Small intestine (tissue), 7 donors: ENCODE measurements around the gene NUDT21. TPM values are rescaled to one million over a fixed set of nuclear protein-coding genes. Genes with fewer than 3 reads are reported as not detected.
"Not testable (repeated sequence)": the region's sequence is repeated elsewhere in the genome, so short reads cannot be mapped to it uniquely, and the experiment has no call there.

Source experiments
- DNase-seq, 2 donors: peaks; one replicate each; pipeline versions ENCODE4 v3.0.0 to v3.0.0-alpha.2; 2013
- FAIRE-seq: peaks from 2 replicates; lab custom pipeline; 2012; peaks lifted over from hg19 to GRCh38; lab: Jason Lieb, UNC
- H3K27ac ChIP-seq, 3 donors: one replicate each; pipeline ENCODE4 v1.5.1; 2013; ENCODE audit warnings: low read length in 2 of 3, mild to moderate bottlenecking in 2 of 3, control low read depth in 1 of 3, inconsistent platforms in 1 of 3, low read depth in 1 of 3, moderate library complexity in 1 of 3
- H3K27me3 ChIP-seq, 3 donors: one replicate each; pipeline ENCODE4 v1.6.1; 2013; ENCODE audit warnings: low read length in 3 of 3, inconsistent platforms in 1 of 3; ENCODE audit not compliant: control insufficient read depth in 3 of 3, insufficient read depth in 3 of 3
- H3K36me3 ChIP-seq, 3 donors: one replicate each; pipeline ENCODE4 v1.6.1; 2013; ENCODE audit warnings: low read length in 3 of 3, inconsistent platforms in 1 of 3, low read depth in 1 of 3, mild to moderate bottlenecking in 1 of 3, moderate library complexity in 1 of 3; ENCODE audit not compliant: control insufficient read depth in 3 of 3, insufficient read depth in 2 of 3
- H3K4me1 ChIP-seq, 3 donors: one replicate each; pipeline ENCODE4 v1.6.1; 2013; ENCODE audit warnings: low read length in 2 of 3, inconsistent platforms in 1 of 3, low read depth in 1 of 3, mild to moderate bottlenecking in 1 of 3, moderate library complexity in 1 of 3; ENCODE audit not compliant: control insufficient read depth in 3 of 3, insufficient read depth in 2 of 3
- H3K4me3 ChIP-seq, 3 donors: one replicate each; pipeline ENCODE4 v1.5.1; 2013; ENCODE audit warnings: low read length in 3 of 3, control low read depth in 1 of 3, inconsistent platforms in 1 of 3, low read depth in 1 of 3, mild to moderate bottlenecking in 1 of 3, moderate library complexity in 1 of 3
- H3K9me3 ChIP-seq, 2 donors: one replicate each; pipeline ENCODE4 v1.6.1; 2013; ENCODE audit warnings: low read depth in 1 of 2, low read length in 1 of 2; ENCODE audit not compliant: control insufficient read depth in 2 of 2, insufficient read depth in 1 of 2
- WGBS, 3 donors: extraction: QIAGEN DNeasy Blood & Tissue Kit; methylation state at CpG; one replicate each; pipeline ENCODE4 v1.1.7; 2013; 5-methylcytosine and 5-hydroxymethylcytosine counted together
- polyA plus RNA-seq, 4 donors: library from polyadenylated mRNA; stranded (reverse) in 3 of 4; unstranded in 1 of 4; fragments of 200-250 nt in 3 of 4; fragments of 120-200 nt in 1 of 4; gene quantifications; one replicate each; pipeline versions ENCODE4 v1.2.1 to v1.2.3, GENCODE V29; 2013
- donor health status: healthy with polysubstance abuse.
- donor health status: control.
- donor health status: control.
- donor health status: Bipolar disorder and iron deficiency.
- donor health status: healthy.

NUDT21 gene
- polyA plus RNA-seq, 4 donors: 27.5 to 92.4 (median 51.0) TPM

- H3K27me3 ChIP-seq, FAIRE-seq, H3K4me3 ChIP-seq, H3K4me1 ChIP-seq, DNase-seq, H3K36me3 ChIP-seq, H3K27ac ChIP-seq, H3K9me3 ChIP-seq: not testable (repeated sequence)
- 83 to 95% (median 93%) methylated on average over 3 of the region's 3 CpGs for WGBS, 3 donors
Measured at GRCh38 chr16:56396724-56397123, 54.4 kb downstream of the NUDT21 start.

DNA sequence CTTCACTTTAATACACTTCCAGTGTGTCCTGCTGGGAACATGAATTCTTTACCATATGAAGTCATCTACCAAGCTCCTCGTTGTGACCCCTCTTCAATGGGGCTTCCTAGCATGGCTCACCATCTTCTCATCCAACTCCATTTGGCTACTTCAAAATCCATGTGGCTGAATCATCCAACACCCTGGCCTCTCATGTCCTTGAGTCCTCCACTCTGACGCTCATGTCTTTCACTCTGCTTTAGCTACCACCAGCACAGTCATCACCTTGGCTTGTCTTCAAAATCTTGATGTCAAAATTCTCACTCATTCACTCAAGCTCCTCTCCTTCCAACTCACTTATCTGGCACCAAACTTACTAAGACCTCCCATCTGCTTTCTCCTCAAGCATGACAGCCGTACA lies 61.6 kb downstream of the NUDT21 start:
- H3K9me3 ChIP-seq: peaks cover 0 to 2% of the 10 kb centered on the region in 2 donors
- no peak overlapping the region for H3K27ac ChIP-seq
- no peaks in the 10 kb centered on the region for H3K4me1 ChIP-seq
- H3K4me3 ChIP-seq: no peak overlapping the region
- no peaks in the 10 kb centered on the region for H3K27me3 ChIP-seq
- FAIRE-seq: no peak
- H3K36me3 ChIP-seq: peaks cover 7 to 36% (median 33%) of the 10 kb centered on the region in 3 donors
- DNase-seq: no peak
- WGBS, 3 donors: 90 to 98% (median 96%) methylated on average over 3 of the region's 3 CpGs

GRCh38 chr16:56388209-56388608 lies 62.9 kb downstream of the NUDT21 start:
- H3K4me3 ChIP-seq: no peak overlapping the region
- no peak overlapping the region for H3K27ac ChIP-seq
- no peaks in the 10 kb centered on the region for H3K4me1 ChIP-seq
- no peaks in the 10 kb centered on the region for H3K27me3 ChIP-seq
- peaks cover 11 to 48% (median 40%) of the 10 kb centered on the region in 3 donors for H3K36me3 ChIP-seq
- FAIRE-seq: no peak
- peaks cover 0 to 2% of the 10 kb centered on the region in 2 donors for H3K9me3 ChIP-seq
- DNase-seq: no peak

GRCh38 chr16:56387396-56387795 lies 63.7 kb downstream of the NUDT21 start:
- 85 to 97% (median 94%) methylated on average over 3 of the region's 3 CpGs for WGBS, 3 donors
- peaks cover 0 to 2% of the 10 kb centered on the region in 2 donors for H3K9me3 ChIP-seq
- H3K27ac ChIP-seq: no peak overlapping the region
- no peak for FAIRE-seq
- H3K4me3 ChIP-seq: no peak overlapping the region
- no peak for DNase-seq
- no peaks in the 10 kb centered on the region for H3K4me1 ChIP-seq
- H3K36me3 ChIP-seq: peaks cover 14 to 50% (median 43%) of the 10 kb centered on the region in 3 donors
- no peaks in the 10 kb centered on the region for H3K27me3 ChIP-seq

DNA sequence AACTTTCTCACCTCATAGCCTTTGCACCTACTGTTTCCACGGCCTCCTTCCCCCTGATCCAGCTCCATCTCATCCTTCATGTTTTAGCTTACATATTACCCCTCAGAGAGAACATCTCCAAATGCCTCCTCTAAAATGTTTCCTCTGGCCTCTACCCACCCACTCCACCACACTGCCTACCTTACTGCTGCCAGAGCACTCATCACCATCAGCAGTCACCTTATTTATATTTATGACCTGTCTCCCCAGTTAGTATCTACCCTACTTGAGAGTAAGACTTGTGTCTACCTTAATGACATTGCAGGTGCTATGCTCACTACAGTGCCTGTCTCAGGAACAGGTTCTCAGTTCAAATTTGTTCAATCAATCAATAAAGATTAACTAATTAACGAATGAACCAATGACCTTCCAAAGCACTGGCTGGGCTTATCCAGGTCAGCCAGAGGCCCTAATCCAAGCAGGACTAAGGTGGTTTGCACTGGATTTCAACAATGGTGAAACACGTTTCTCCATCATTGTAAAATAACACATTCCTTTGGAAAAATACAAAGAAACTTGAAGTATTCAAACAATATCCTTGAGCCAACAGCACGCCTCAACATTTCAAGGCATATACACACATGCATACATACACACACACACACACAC lies 66.9 kb downstream of the NUDT21 start:
- Histone ChIP-seq H3K36me3 (peaks cover 19 to 53% (median 47%) of the 10 kb centered on the region in 3 donors), H3K27ac (no peak overlapping the region)

DNA sequence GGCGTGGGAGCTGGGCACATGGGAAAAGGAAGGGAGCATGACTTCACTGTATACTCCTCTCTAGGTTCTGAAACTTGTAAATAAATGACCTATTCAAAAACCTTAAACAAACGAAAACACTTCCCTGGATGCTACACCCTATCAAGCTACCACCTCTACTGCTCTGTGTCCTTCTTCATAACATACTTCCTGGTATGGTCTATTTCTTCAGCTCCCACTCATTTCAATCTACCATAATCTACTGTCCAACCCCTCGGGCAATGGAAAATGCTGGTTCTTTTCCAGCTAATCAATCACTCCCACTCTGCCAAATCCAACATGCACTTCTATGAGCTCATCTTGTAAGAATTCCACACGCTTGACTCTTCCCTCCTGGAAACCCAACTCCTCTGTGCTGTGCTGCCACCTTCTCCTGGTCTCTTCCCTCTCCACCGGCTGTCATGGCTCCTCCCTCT lies 68.2 kb downstream of the NUDT21 start:
- Histone ChIP-seq H3K9me3 (peaks cover 0 to 23% of the 10 kb centered on the region in 2 donors), H3K4me1 (no peaks in the 10 kb centered on the region), H3K27ac (no peak overlapping the region), H3K36me3 (peaks cover 17 to 47% (median 45%) of the 10 kb centered on the region in 3 donors), H3K27me3 (no peaks in the 10 kb centered on the region), H3K4me3 (no peak overlapping the region)
- FAIRE-seq (no peak), DNase-seq (no peak)
- WGBS, 3 donors: 88 to 93% (median 88%) methylated on average over 5 of the region's 5 CpGs

More for the DNA sequence above, 66.9 kb downstream of the NUDT21 start:
- Histone ChIP-seq H3K4me3 (no peak overlapping the region), H3K27me3 (no peaks in the 10 kb centered on the region), H3K9me3 (peaks cover 0 to 20% of the 10 kb centered on the region in 2 donors), H3K4me1 (no peaks in the 10 kb centered on the region)
- DNase-seq (no peak), FAIRE-seq (no peak)
- WGBS, 3 donors: 92 to 95% (median 93%) methylated on average over 4 of the region's 4 CpGs

DNA sequence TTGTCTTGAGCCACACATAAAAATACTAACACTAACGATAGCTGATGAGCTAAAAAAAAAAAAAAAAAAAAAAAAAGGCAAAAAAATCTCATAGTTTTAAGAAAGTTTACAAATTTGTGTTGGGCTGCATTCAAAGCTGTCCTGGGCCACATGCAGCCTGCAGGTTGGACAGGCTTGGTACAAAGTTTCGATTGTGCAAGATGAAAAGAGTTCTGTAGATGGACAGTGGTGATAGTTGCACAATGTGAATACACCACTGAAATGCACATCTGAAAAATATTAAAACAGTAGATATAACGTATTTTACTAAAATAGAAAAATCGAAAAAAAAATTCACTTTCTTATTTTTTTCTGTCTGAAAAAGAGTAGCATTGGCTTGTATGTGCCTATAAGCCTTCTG lies 68.7 kb downstream of the NUDT21 start:
- Histone ChIP-seq H3K9me3 (peaks cover 0 to 23% of the 10 kb centered on the region in 2 donors), H3K27me3 (no peaks in the 10 kb centered on the region), H3K4me1 (no peaks in the 10 kb centered on the region), H3K36me3 (peaks cover 17 to 45% (median 43%) of the 10 kb centered on the region in 3 donors), H3K4me3 (no peak overlapping the region), H3K27ac (no peak overlapping the region)
- WGBS, 3 donors: 97 to 100% (median 99%) methylated on average over 4 of the region's 4 CpGs
- FAIRE-seq (no peak), DNase-seq (no peak)

DNA sequence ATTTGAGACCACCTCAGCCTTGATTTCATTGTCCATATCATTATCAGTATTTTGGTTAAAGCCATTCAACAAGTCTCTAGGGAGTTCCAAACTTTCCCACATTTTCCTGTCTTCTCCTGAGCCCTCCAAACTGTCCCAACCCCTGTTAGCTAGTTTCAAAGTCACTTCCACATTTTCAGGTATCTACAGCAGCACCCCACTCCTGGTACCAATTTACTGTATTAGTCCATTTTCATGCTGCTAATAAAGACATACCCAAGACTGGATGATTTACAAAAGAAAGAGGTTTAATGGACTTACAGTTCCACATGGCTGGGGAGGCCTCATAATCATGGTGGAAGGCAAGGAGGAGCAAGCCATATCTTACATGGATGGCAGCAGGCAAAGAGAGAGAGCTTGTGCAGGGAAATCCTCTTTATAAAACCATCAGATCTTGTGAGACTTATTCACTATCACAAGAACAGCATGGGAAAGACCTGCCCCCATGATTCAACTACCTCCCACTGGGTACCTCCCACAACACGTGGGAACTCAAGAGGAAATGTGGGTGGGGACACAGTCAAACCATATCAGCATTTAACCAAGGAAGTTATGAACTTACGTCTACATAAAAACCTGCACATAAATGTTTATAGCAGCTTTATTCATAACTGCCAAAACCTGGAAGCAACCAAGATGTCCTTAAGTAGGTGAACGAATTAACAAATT lies 70.2 kb downstream of the NUDT21 start:
- not testable (repeated sequence) for FAIRE-seq, H3K27ac ChIP-seq, H3K4me3 ChIP-seq, H3K4me1 ChIP-seq, DNase-seq, H3K27me3 ChIP-seq
- Histone ChIP-seq H3K36me3 (peaks cover 17 to 36% (median 36%) of the 10 kb centered on the region in 3 donors), H3K9me3 (peaks cover 0 to 23% of the 10 kb centered on the region in 2 donors)
- 94 to 97% (median 96%) methylated on average over 3 of the region's 3 CpGs for WGBS, 3 donors
